Fibroblast of the aortic adventitia (primary cell): ENCODE measurements around the gene SLC10A3. TPM values are rescaled to one million over a fixed set of nuclear protein-coding genes. Genes with fewer than 3 reads are reported as not detected.
A peak's percentile ranks its signal among the peaks of the same experiment; 100 is the strongest.

ENCODE experiments used
- DNase-seq: peaks from one replicate; pipeline ENCODE4 v3.0.0-alpha.2; 2010; ENCODE audit warnings: low read depth
- H3K4me3 ChIP-seq: 2 replicates; pipeline ENCODE4 v1.5.1; 2011; ENCODE audit warnings: low read depth, mild to moderate bottlenecking, control low read depth, low read length, moderate library complexity
- total RNA-seq: library from RNA; depleted of rRNA; stranded (reverse); fragments of >200 nt; gene quantifications from 2 replicates; pipeline ENCODE4 v1.2.3, GENCODE V29; 2012; ENCODE audit warnings: low replicate concordance
- TF ChIP-seq, protein P1 (sequence below): IDR thresholded peaks from 2 replicates; pipeline ENCODE4 v1.5.1; 2011; ENCODE audit warnings: mild to moderate bottlenecking, low read length, control low read depth, inconsistent platforms; ENCODE audit not compliant: insufficient read depth

The SLC10A3 gene
- total RNA-seq, 1 donor: 28.6 TPM

DNA sequence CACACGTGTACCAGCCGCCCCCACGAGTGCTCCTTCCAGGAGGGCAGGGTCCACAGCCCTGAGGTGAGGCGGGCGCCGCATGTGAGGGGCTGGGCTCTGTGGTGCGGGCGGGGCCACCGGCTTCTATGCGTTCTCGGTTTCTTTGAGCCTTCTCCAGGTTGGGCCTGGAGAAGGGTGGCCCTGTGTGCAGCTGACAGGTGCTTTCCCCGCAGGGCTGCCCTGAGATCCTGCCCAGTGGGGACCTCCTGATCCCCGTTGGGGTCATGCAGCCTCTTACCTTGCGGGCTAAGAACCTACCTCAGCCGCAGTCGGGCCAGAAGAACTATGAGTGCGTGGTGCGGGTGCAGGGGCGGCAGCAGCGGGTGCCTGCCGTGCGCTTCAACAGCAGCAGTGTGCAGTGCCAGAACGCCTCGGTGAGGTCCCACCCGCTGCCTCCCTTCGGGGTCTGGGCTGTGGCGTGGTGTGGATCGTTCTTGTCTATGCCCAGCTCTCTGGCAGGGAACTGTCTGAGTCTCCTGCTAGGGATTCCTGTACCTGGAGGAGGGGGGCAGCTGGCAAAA is 25.5 kb downstream of the SLC10A3 start:
- TF ChIP-seq, protein P1, sequence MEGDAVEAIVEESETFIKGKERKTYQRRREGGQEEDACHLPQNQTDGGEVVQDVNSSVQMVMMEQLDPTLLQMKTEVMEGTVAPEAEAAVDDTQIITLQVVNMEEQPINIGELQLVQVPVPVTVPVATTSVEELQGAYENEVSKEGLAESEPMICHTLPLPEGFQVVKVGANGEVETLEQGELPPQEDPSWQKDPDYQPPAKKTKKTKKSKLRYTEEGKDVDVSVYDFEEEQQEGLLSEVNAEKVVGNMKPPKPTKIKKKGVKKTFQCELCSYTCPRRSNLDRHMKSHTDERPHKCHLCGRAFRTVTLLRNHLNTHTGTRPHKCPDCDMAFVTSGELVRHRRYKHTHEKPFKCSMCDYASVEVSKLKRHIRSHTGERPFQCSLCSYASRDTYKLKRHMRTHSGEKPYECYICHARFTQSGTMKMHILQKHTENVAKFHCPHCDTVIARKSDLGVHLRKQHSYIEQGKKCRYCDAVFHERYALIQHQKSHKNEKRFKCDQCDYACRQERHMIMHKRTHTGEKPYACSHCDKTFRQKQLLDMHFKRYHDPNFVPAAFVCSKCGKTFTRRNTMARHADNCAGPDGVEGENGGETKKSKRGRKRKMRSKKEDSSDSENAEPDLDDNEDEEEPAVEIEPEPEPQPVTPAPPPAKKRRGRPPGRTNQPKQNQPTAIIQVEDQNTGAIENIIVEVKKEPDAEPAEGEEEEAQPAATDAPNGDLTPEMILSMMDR: no peak
- DNase-seq: no peak

GRCh38 chrX:154463611-154464220 is 26.7 kb downstream of the SLC10A3 start:
- DNase-seq: no peak
- no peak overlapping the region for H3K4me3 ChIP-seq
- TF ChIP-seq, protein P1: no peak

More for the DNA sequence above, 25.5 kb downstream of the SLC10A3 start:
- no peak overlapping the region for H3K4me3 ChIP-seq

DNA sequence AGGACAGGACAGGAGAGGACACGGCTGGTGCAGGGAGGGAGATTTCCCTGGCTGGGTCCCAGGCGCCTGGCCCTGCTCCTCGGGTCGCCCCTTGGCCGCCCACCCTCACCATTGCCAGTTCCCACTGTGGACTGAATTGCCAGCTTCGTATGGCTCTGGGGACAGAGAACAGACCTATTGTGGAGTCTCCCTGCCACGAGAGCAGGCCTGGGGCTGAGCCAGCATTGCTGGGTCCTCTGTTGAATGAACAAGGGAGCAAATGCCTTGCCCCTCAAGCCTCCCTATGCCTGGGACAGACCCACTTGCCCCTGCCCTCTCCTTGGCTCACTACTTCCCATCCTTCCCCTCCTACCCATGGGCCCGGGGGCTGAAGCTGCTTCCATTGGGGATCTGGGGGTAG is 28.0 kb downstream of the SLC10A3 start:
- DNase-seq: no peak
- TF ChIP-seq, protein P1: no peak
- H3K4me3 ChIP-seq: no peak overlapping the region

DNA sequence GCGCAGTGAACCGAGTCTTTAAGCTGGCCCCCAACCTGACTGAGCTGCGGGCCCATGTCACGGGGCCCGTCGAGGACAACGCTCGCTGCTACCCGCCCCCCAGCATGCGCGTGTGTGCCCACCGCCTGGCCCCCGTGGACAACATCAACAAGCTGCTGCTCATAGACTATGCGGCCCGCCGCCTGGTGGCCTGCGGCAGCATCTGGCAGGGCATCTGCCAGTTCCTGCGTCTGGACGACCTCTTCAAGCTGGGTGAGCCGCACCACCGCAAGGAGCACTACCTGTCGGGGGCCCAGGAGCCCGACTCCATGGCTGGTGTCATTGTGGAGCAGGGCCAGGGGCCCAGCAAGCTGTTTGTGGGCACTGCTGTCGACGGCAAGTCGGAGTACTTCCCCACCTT is 30.1 kb downstream of the SLC10A3 start:
- DNase-seq: no peak
- peak overlapping the region; percentile 75 for H3K4me3 ChIP-seq
- TF ChIP-seq, protein P1: no peak

GRCh38 chrX:154459832-154460231 is 30.6 kb downstream of the SLC10A3 start:
- peak overlapping the region; percentile 75 for H3K4me3 ChIP-seq
- no peak for DNase-seq
- TF ChIP-seq, protein P1: no peak

DNA sequence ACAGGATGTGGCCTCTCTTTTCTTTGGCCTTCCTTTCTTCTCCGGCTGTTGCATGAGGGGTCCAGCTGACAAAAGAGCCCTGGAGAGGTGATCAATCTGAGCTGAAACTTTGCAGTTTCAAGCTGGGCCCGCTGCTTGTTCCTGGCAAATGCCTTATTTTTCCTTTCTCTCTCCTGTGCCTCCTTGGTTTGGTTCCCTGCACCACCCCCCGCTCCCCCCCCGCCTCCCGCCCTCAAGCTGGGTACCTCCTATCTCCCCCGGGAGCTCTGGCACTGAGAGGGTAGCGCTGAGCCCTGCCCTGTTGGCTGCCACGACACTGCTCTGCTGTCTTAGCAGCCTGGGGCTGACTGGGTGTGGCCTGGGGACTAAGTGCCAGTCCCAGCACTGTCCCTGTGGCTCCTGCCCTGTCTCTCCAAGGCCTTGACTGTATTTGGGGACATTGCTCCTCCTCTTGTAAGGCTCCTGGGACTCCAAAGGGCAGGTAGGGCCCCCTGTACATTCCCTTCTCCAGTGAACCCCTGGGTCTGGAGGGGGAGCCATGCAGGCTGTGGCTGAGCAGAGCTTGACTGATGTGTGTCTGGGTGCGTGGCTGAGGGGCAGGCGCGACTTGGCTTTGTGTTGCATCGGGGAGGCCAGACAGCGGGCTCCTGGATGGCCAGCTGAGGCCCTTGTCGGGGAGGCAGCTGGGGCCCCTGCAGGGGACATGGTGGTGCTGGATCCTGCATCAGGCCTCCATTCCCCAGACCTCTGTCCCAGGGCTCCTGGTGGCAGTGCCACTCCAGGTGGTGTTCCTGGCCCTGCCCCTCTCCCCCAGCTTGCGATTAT is 31.3 kb downstream of the SLC10A3 start:
- no peak for DNase-seq
- H3K4me3 ChIP-seq: peak overlapping the region; percentile 75
- TF ChIP-seq, protein P1: no peak
